Esophagus squamous epithelium (tissue), 5 donors: ENCODE data around the gene SPEN. TPM values are rescaled to one million over a fixed set of nuclear protein-coding genes. Genes with fewer than 3 reads are reported as not detected.

ENCODE experiments used
- DNase-seq: peaks from one replicate; lab custom pipeline; 2025; lab: John Stamatoyannopoulos, UW
- H3K27ac ChIP-seq, 4 donors: fragments of 200-600 bp; sonication (generic); one replicate each; pipeline ENCODE4 v1.5.1; 2016 to 2019; ENCODE audit warnings: mild to moderate bottlenecking in 1 of 4
- H3K27me3 ChIP-seq, 4 donors: fragments of 200-600 bp; sonication (generic); 1 replicate in 3 of 4; 2 replicates in 1 of 4; pipeline versions ENCODE4 v1.5.1 to v1.6.0; 2017 to 2021; ENCODE audit warnings: antibody characterized with exemption in 1 of 4
- H3K36me3 ChIP-seq, 3 donors: fragments of 200-600 bp; sonication (generic); one replicate each; pipeline ENCODE4 v1.5.1; 2016 to 2019
- H3K4me1 ChIP-seq, 3 donors: fragments of 200-600 bp; sonication (generic); one replicate each; pipeline ENCODE4 v1.5.1; 2017 to 2019
- H3K4me3 ChIP-seq, 4 donors: fragments of 200-600 bp; sonication (generic); 1 replicate in 3 of 4; 2 replicates in 1 of 4; pipeline ENCODE4 v1.5.1; 2016 to 2019; ENCODE audit warnings: mild to moderate bottlenecking in 2 of 4, moderate library complexity in 1 of 4
- H3K9me3 ChIP-seq, 3 donors: fragments of 200-600 bp; sonication (generic); one replicate each; pipeline ENCODE4 v1.5.1; 2016 to 2019
- CTCF ChIP-seq, 6 experiments: fragments of 450-650 bp in 4 of 6; fragments of 200-600 bp in 2 of 6; sonication (generic) in 2 of 6; IDR thresholded peaks; one replicate each; pipeline ENCODE4 v1.5.1; 2016 to 2019; ENCODE audit warnings: antibody characterized with exemption in 6 of 6, mild to moderate bottlenecking in 4 of 6, moderate library complexity in 4 of 6
- POLR2A ChIP-seq, 4 donors: fragments of 450-650 bp; IDR thresholded peaks; one replicate each; pipeline ENCODE4 v1.6.1; 2017; ENCODE audit warnings: antibody characterized with exemption in 4 of 4, mild to moderate bottlenecking in 4 of 4, moderate library complexity in 3 of 4
- WGBS, 2 donors: methylation state at CpG; one replicate each; pipeline ENCODE4 v1.1.5; 2018; 5-methylcytosine and 5-hydroxymethylcytosine counted together
- intact Hi-C: fragments of 100-400 bp; cut with DNase I; formaldehyde crosslinking; loops from one replicate; pipeline ENCODE4 v1.15.0; 2022
- total RNA-seq, 4 donors: library from RNA; depleted of rRNA; stranded (reverse); fragments of >200 nt; gene quantifications; one replicate each; pipeline ENCODE4 v1.1.0, GENCODE V29; 2016
- donor health status: DM: yes; HTN: yes; CAD: no.

The SPEN gene
- total RNA-seq, 4 donors from 2014 or later: 22.4 to 36.0 (median 30.5) TPM

- TF ChIP-seq CTCF (IDR thresholded peaks at IDR 0.05) (no peak), POLR2A (IDR thresholded peaks at IDR 0.05) (no peak)
- no peak overlapping the region for H3K4me3 ChIP-seq
- intact Hi-C loops: no loop called here
- H3K4me1 ChIP-seq: peaks cover 0 to 24% (median 5%) of the 10 kb centered on the region in 3 donors
- 98 to 100% methylated on average over 4 to 8 of the region's 10 CpGs for WGBS, 2 donors
- no peak overlapping the region for H3K27ac ChIP-seq
- peaks cover 54 to 100% (median 79%) of the 10 kb centered on the region in 3 donors for H3K36me3 ChIP-seq
- DNase-seq: no peak
- no peaks in the 10 kb centered on the region for H3K9me3 ChIP-seq
- H3K27me3 ChIP-seq: no peaks in the 10 kb centered on the region
Measured at GRCh38 chr1:15936025-15936424, 88.5 kb downstream of the SPEN start.

DNA sequence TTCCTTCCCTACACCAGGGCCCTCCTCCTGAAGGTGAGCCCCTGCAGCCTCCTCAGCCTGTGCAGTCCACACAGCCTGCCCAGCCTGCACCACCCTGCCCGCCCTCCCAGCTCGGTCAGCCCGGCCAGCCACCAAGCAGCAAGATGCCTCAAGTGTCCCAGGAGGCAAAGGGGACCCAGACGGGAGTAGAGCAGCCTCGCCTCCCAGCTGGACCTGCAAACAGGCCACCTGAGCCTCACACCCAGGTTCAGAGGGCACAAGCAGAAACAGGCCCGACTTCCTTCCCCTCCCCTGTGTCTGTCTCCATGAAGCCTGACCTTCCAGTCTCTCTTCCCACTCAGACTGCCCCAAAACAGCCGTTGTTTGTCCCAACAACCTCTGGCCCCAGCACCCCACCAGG is 89.6 kb downstream of the SPEN start:
- intact Hi-C loops: no loop called here
- peaks cover 0 to 24% (median 5%) of the 10 kb centered on the region in 3 donors for H3K4me1 ChIP-seq
- H3K9me3 ChIP-seq: no peaks in the 10 kb centered on the region
- DNase-seq: no peak
- H3K27me3 ChIP-seq: no peaks in the 10 kb centered on the region
- peak overlapping the region in 3 of 4 donors; percentile 30 to 49 (median 42) for H3K27ac ChIP-seq
- 56 to 80% methylated on average over 2 of the region's 7 CpGs for WGBS, 2 donors
- no peak overlapping the region for H3K4me3 ChIP-seq
- H3K36me3 ChIP-seq: peaks cover 44 to 100% (median 80%) of the 10 kb centered on the region in 3 donors
- no peak for TF ChIP-seq CTCF (IDR thresholded peaks at IDR 0.05)
- TF ChIP-seq POLR2A (IDR thresholded peaks at IDR 0.05): no peak

- no peak for DNase-seq
- H3K36me3 ChIP-seq: peaks cover 41 to 100% (median 80%) of the 10 kb centered on the region in 3 donors
- WGBS, 2 donors: 70 to 74% methylated on average over 8 of the region's 14 CpGs
- H3K9me3 ChIP-seq: no peaks in the 10 kb centered on the region
- no peak overlapping the region for H3K4me3 ChIP-seq
- no peaks in the 10 kb centered on the region for H3K27me3 ChIP-seq
- H3K27ac ChIP-seq: peak overlapping the region in 3 of 4 donors; percentile 30 to 49 (median 42)
- intact Hi-C loops: no loop called here
- no peak for TF ChIP-seq POLR2A (IDR thresholded peaks at IDR 0.05)
- peak in 1 of 6 experiments; percentile 22 for TF ChIP-seq CTCF (IDR thresholded peaks at IDR 0.05)
- peaks cover 0 to 24% (median 5%) of the 10 kb centered on the region in 3 donors for H3K4me1 ChIP-seq
Measured at GRCh38 chr1:15937706-15938168, 90.2 kb downstream of the SPEN start.

DNA sequence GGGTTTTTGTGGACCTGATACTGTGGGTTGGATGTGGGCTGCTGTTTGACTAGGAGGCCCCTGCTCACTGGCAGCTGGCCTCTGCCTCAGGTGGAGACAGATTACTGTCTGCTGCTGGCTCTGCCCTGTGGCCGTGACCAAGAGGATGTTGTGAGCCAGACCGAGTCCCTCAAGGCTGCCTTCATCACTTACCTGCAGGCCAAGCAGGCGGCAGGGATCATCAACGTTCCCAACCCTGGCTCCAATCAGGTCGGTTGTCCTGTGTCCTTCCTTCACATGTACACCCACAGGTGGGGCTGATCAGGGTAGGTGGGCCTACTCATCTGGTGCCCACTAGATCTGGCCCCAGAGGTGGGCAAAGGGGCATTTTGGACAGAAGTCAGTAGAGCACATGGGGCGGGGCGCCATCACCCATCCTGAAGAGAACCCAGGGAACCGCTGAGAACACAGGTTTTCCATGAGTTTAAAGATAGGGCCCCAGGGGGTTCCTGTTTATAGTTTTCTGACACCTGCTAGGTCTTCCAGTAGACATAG is 91.2 kb downstream of the SPEN start:
- no peaks in the 10 kb centered on the region for H3K9me3 ChIP-seq
- peaks cover 0 to 24% (median 5%) of the 10 kb centered on the region in 3 donors for H3K4me1 ChIP-seq
- H3K27me3 ChIP-seq: no peaks in the 10 kb centered on the region
- H3K27ac ChIP-seq: peak overlapping the region; percentile 1 to 59 (median 47)
- 60 to 91% methylated on average over 1 to 5 of the region's 8 CpGs for WGBS, 2 donors
- intact Hi-C loops: no loop called here
- TF ChIP-seq POLR2A (IDR thresholded peaks at IDR 0.05) (no peak), CTCF (IDR thresholded peaks at IDR 0.05) (no peak)
- H3K36me3 ChIP-seq: peaks cover 48 to 100% (median 82%) of the 10 kb centered on the region in 3 donors
- H3K4me3 ChIP-seq: no peak overlapping the region
- no peak for DNase-seq
